Measurements from ENCODE around the gene TBXT. TPM values are rescaled to one million over a fixed set of nuclear protein-coding genes. Genes with fewer than 3 reads are reported as not detected.
A peak's percentile ranks its signal among the peaks of the same experiment; 100 is the strongest.
"Not testable (repeated sequence)": the region's sequence is repeated elsewhere in the genome, so short reads cannot be mapped to it uniquely, and the experiment has no call there.

TBXT gene
- total RNA-seq, result not detected
- long read RNA-seq, result 0 reads

GRCh38 chr6:166167801-166168615 is at the start of gene TBXT:
TSS of gene TBXT (minus strand) at chr6:166167851. CDS start at chr6:166167591, 260 bp downstream.
- no peak for DNase-seq (ENCODE audit: low spot score)

GRCh38 chr6:166207284-166207561 is 39.6 kb upstream of the TBXT start:
- no peak for DNase-seq (ENCODE audit: low spot score)

- DNase-seq (ENCODE audit: low spot score), result peak; percentile 35
These were observed 39.0 kb upstream of the TBXT start for GRCh38 chr6:166206510-166207283.

GRCh38 chr6:166206066-166206465 is 38.4 kb upstream of the TBXT start:
- DNase-seq (ENCODE audit: low spot score), result peak; percentile 81

- peak; percentile 68 for DNase-seq (ENCODE audit: low spot score)
These were observed 37.4 kb upstream of the TBXT start for GRCh38 chr6:166204852-166205650.

GRCh38 chr6:166203641-166204222 is 36.1 kb upstream of the TBXT start:
- peak; percentile 51 for DNase-seq (ENCODE audit: low spot score)

GRCh38 chr6:166203003-166203640 is 35.5 kb upstream of the TBXT start:
- peak; percentile 51 for DNase-seq (ENCODE audit: low spot score)

GRCh38 chr6:166202321-166202733 is 34.7 kb upstream of the TBXT start:
- DNase-seq (ENCODE audit: low spot score), result peak; percentile 72

- peak; percentile 18 for DNase-seq (ENCODE audit: low spot score)
These were observed 34.2 kb upstream of the TBXT start for GRCh38 chr6:166201878-166202277.

- no peak for DNase-seq (ENCODE audit: low spot score)
These were observed 29.7 kb upstream of the TBXT start for GRCh38 chr6:166197361-166197760.

GRCh38 chr6:166195860-166196238 is 28.2 kb upstream of the TBXT start:
- no peak for DNase-seq (ENCODE audit: low spot score)

GRCh38 chr6:166194914-166195859 is 27.5 kb upstream of the TBXT start:
- DNase-seq (ENCODE audit: low spot score), result no peak

GRCh38 chr6:166192557-166192956 is 24.9 kb upstream of the TBXT start:
- no peak for DNase-seq (ENCODE audit: low spot score)

- DNase-seq (ENCODE audit: low spot score), result no peak
These were observed 24.5 kb upstream of the TBXT start for GRCh38 chr6:166192136-166192535.

- DNase-seq (ENCODE audit: low spot score), result no peak
These were observed 12.1 kb upstream of the TBXT start for GRCh38 chr6:166179704-166180103.

GRCh38 chr6:166176106-166176505 is 8.5 kb upstream of the TBXT start:
- no peak for DNase-seq (ENCODE audit: low spot score)

- not testable (repeated sequence) for DNase-seq (ENCODE audit: low spot score)
These were observed 7.4 kb upstream of the TBXT start for GRCh38 chr6:166175093-166175492.

- no peak for DNase-seq (ENCODE audit: low spot score)
These were observed 6.4 kb upstream of the TBXT start for GRCh38 chr6:166174031-166174430.

GRCh38 chr6:166173281-166173951 is 5.8 kb upstream of the TBXT start:
- no peak for DNase-seq (ENCODE audit: low spot score)

All from mesenteric fat pad (tissue), 1 donor.